NB4 (cell line): ENCODE results near the gene C6orf62.
"Not testable (repeated sequence)": the region's sequence is repeated elsewhere in the genome, so short reads cannot be mapped to it uniquely, and the experiment has no call there.

Source experiments
- CTCF ChIP-seq: IDR thresholded peaks from one replicate; pipeline ENCODE4 v1.5.1; 2012; ENCODE audit warnings: low read depth, low read length
- MYC ChIP-seq: IDR thresholded peaks from 2 replicates; pipeline ENCODE4 v1.6.1; 2011; ENCODE audit warnings: low read depth, low read length
- POLR2A ChIP-seq: IDR thresholded peaks from 2 replicates; pipeline ENCODE4 v1.6.1; 2011; ENCODE audit warnings: mild to moderate bottlenecking; ENCODE audit not compliant: insufficient read length; ENCODE audit errors: extremely low read depth

GRCh38 chr6:24670492-24670891, 48.5 kb downstream of the C6orf62 start:
- TF ChIP-seq CTCF, POLR2A, MYC: not testable (repeated sequence)
